ENCODE data around the gene UBR2.

The UBR2 gene

DNA sequence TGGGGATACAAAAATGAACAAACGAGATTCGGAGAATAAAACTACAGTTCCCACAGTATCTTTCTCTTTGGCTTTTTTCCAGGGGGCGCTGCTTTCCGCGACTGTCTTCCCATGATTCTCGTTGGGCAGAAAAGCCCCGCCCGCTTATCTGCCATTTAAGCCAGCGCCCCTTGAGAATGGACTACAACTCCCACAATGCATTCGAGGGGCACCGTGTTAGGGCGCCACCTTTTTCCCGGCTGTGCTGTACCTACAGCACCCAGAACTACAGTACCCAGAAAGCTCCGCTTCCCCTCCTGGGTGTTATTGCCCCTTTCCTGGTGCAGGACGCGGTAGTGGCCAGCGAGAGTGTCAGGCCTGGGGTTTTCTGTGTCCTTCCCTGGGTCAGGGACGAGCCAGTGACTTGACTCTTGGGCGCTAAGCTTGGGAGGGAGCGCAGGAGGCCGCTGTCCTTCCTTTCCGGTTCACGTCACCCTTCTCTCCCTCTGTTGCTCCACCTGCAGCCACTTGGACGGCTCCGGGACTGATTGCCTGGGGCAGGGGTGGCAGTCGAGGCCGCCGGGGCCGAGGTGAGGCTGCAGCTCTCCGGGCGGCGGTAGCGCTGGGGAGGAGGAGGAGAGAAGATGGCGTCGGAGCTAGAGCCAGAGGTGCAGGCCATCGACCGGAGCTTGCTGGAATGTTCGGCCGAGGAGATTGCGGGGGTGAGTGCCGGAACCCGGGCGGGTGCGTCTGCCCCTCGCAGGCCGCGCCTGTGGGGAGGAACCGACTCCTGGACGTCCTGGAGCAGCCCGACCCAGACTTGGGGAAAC lies at the start of gene UBR2:
Gene UBR2, plus strand, starts transcription at position 333 of the 809 bp plus-strand sequence. Its CDS starts 291 bp downstream, at position 624.
- DNase-seq: peak; percentile 91 to 99 (median 98)
- intact Hi-C loops (cut with DNase I): no loop called here

DNA sequence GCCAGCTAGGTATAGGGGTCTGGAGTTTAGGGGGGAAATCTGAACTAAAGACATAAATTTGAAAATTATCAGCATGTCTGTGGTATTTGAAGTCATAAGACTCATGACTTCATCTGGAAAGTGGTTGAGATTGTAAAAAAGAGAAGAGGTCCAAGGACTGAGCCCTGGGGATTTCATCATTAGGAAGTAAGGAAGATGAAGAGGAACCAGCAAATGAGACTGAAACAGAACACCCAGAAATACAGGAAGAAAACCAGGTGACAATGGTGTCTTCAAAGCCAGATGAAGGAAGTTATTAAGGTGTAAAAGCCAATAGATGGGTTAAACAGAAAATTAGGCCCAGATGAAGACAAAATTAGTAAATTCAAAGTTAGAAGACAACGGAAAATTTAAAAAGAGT lies 49.1 kb upstream of the UBR2 start:
- no peak for DNase-seq
- intact Hi-C loops (cut with DNase I): no loop called here

DNA sequence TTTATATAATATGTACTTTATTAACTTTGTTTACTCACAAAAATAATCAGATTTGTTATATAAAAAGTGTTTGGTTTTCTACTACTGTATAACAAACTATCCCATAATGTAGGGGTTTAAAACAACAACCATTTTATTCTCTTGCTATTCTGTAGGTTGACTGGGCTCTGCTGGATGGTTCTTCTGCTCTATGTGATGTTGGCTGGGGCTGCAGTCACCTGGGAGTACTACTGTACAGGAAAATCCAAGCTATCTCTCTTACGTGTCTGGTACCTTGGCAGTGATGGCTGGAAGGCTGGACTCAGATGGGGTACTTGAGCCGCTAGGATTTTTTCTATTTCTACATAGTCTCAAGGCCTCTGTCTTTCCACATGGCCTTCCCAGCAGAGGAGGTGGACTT lies 44.0 kb upstream of the UBR2 start:
- intact Hi-C loops (cut with DNase I): no loop called here
- no peak for DNase-seq

DNA sequence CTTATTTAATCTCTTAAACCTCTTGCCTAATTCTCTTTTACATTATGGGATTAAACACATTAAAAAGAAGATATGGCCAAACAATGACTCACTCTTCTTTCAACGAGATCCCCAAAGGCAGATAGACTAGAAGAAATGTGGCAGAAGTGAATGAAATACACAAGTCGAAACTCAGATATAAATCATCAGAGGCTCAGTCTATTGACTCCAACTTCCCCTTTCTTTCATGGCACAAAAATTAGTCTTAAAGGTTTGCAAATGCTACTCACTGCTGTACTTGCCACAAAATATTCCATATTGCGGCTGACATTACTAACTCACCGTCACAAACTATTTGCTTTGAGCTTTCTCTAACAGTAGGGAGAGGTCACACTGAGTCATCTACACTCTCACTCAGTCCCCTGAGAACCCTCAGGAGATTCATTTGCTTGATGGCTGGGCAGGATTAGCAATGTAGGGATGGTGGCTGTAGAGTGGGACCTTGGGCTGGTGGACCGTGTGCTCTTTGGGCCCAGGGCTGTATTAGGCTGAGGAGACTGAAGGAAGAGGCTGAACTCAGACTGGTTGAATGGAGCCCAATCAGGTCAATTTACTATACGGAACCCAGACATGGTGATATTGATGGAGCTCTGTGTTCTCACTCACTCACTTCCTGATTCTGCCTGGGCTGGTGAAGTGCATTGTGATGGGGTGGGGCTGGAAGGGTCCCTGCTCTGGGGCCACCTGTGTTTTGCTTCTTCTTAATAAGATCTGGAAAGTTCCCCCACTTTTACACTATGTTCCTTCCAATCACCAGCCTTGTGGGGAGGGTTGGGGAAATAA lies 42.8 kb upstream of the UBR2 start:
- intact Hi-C loops (cut with DNase I): no loop called here
- no peak for DNase-seq

- intact Hi-C loops (cut with DNase I): no loop called here
- DNase-seq: no peak
Observed at GRCh38 chr6:42522036-42522435, 41.8 kb upstream of the UBR2 start.

- intact Hi-C loops (cut with DNase I): no loop called here
- no peak for DNase-seq
Observed at GRCh38 chr6:42522942-42523814, 40.7 kb upstream of the UBR2 start.

GRCh38 chr6:42525206-42525605 lies 38.6 kb upstream of the UBR2 start:
- intact Hi-C loops (cut with DNase I): no loop called here
- no peak for DNase-seq

DNA sequence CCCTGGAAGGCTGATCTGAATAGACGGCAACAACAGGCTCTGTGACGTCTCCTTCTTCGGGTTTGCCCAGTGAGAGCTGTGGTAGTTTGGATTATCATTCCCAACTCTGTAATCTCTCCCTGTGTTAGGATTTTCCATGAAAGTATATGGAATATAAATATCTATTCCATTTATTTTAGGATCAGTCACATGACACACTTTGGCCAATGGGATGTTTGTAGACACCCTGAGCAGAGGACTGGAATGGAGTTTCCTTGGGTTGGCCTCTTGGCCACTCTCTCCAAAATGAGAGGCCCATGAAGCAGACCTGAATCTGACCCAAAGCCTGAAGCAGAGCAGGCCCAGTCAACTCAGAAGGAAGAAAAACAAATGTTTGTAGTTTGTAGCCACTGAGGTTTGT lies 37.2 kb upstream of the UBR2 start:
- DNase-seq: no peak
- intact Hi-C loops (cut with DNase I): no loop called here

DNA sequence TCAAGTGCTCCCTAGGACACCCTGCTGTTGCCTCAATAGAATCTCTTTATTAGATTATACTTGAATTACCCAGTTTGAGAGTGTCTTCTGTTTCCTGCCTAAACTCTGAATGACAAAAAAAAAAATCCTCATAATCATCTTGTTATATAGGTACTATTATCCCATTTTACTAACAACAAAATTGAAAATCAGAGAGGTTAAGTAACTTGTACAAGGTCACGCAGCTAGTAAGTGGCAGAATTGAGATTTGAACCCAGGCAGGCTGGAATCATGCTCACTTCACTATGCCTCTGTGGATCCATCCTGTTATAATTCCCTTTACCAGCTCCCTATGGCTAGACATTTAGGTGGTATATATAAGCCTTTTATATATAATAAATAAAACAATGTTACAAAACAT lies 36.6 kb upstream of the UBR2 start:
- intact Hi-C loops (cut with DNase I): no loop called here
- DNase-seq: no peak

DNA sequence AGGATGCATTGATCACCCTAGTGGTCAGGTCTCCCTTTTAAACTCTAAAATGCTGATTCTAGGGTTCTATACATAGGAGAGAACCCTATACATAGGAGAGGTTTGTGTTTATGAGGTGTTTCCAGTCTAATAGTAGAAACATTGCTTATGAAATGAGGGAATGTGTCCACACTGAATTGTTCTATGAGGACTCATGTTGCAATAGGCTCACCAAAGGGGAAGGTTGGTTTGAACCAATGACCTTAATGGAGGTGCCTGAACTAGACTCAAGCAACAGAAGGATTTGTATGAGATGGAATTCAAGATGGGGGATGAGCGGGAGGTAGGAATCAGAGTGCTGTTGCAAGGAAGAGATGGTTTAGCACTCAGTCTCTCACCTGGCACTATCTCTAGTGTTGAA lies 33.5 kb upstream of the UBR2 start:
- no peak for DNase-seq
- intact Hi-C loops (cut with DNase I): no loop called here

DNA sequence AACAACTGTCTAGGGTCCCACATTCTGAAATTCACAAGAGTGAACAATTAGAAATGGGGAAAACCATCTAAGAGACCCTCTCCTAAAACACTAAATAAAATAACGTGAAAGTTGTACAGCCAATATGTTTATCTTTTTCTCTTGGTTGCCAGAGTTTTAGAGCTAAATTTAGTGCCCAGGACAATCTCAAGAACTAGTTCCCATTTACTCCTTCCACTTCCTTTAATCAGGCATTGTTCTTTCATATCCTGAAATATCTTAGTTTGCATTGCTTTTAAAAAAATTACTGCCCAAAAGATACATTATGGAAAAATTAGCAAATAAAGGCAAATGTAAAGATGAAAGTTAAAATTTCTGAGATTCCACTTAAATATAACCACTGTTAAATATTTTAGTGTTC lies 33.1 kb upstream of the UBR2 start:
- intact Hi-C loops (cut with DNase I): no loop called here
- DNase-seq: no peak

DNA sequence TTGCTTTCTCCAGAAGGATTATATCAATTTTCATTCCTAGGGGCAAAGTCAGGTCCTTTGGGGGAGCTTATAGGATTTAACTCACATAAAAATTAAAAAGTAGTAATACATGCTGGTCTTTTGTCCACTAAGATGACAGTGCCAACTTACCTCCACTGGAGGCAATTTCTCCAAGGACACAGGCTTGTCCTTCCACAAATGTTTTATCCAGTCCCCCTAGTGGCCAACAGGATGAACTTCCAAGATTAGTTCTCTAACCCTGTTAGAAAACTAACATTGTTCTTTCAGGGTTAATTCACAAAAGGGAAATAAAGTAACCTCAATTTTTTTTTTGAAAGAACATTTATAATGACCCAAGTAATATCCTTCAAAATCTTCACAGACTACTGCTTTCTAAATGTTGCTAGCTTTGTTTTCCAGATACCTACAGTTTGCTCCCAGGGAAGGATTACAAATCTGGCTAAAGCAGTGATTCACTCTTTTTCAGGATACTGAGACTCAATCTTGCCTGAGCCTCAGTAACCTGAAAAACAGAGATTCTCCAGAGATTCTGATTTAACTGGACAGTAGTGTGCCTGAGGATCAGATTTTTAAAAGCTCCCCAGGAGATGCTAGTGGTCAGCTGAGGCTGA lies 31.7 kb upstream of the UBR2 start:
- intact Hi-C loops (cut with DNase I): no loop called here
- DNase-seq: peak in 19 of 42 donors; percentile 8 to 68 (median 30)

- intact Hi-C loops (cut with DNase I): no loop called here
- no peak for DNase-seq
Observed at GRCh38 chr6:42533794-42534193, 30.0 kb upstream of the UBR2 start.

DNA sequence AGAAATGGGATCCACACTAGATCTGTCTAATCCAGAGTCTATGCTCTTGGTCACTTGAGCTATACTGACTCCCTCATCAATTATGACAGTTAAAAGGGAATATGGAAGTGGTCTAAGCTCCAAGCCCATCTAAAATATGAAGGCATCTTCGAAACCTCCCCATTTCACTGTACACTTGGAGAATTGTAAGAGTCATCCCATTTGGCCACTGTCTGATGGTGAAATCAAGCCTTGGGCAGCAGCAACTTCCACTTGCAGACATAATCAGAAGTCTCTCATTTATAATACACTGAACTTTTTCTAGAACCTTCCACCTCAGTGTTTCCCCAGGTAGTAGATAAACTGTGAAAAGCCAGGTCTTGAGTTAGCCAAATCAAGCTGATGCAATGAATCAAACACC lies 26.3 kb upstream of the UBR2 start:
- DNase-seq: no peak
- intact Hi-C loops (cut with DNase I): no loop called here

DNA sequence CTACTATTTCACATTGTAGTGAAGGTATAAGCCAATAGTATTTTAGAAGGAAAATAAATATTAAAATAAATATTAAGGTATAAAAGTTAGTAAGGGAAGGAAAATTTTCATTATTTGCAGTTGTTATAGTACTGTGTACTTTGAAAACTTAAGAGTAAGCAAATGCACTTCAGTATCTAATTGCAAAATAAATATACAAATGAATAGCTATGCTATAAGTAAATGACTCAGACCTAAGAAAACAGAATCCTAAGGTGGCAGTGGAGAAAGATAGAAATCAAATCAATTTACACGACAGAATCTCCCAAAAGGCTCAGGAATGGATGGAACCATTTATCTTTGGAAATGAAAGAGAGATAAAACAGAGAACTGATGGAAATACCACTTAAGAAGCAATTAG lies 24.7 kb upstream of the UBR2 start:
- intact Hi-C loops (cut with DNase I): no loop called here

GRCh38 chr6:42545226-42545773 lies 18.5 kb upstream of the UBR2 start:
- intact Hi-C loops (cut with DNase I): loop anchor here (10.0 kb wide), 1 partner anchor 330 kb away; the partner anchor contains the start of gene MRPS10
- no peak for DNase-seq

More for the DNA sequence above, 24.7 kb upstream of the UBR2 start:
- DNase-seq: no peak

- DNase-seq: peak; percentile 82 to 96 (median 92)
- intact Hi-C loops (cut with DNase I): loop anchor here (10.0 kb wide), 1 partner anchor 333 kb away; the partner anchor contains the start of gene MRPS10
Observed at GRCh38 chr6:42547407-42548329, 16.2 kb upstream of the UBR2 start.

GRCh38 chr6:42550277-42550676 lies 13.6 kb upstream of the UBR2 start:
- no peak for DNase-seq
- intact Hi-C loops (cut with DNase I): no loop called here
